ENCODE data around the gene ADGRF5.

- no peak for TF ChIP-seq CTCF (IDR thresholded peaks at IDR 0.05)
- TF ChIP-seq POLR2A (IDR thresholded peaks at IDR 0.05), result no peak
Measured at GRCh38 chr6:46903175-46903574, 18.6 kb downstream of the ADGRF5 start.

Data from sigmoid colon (tissue), 3 donors.